K562 (cell line): ENCODE measurements around the gene FAM53A. TPM values are rescaled to one million over a fixed set of nuclear protein-coding genes. Genes with fewer than 3 reads are reported as not detected.

Experiments used
- AFF1 ChIP-seq, 2 experiments: fragments of 450-650 bp; IDR thresholded peaks; 2 replicates each; pipeline ENCODE4 v1.6.1; 2018; ENCODE audit warnings: mild to moderate bottlenecking in 2 of 2, low read depth in 1 of 2; ENCODE audit not compliant: partially characterized antibody in 2 of 2
- BRD9 ChIP-seq: fragments of 450-650 bp; IDR thresholded peaks from 2 replicates; pipeline ENCODE4 v1.6.1; 2018; ENCODE audit warnings: low read depth; ENCODE audit not compliant: partially characterized antibody
- CTCFL ChIP-seq: IDR thresholded peaks from 2 replicates; pipeline ENCODE4 v1.6.1; 2011; ENCODE audit warnings: borderline replicate concordance, low read depth, mild to moderate bottlenecking, moderate library complexity, low read length; ENCODE audit not compliant: insufficient read depth, poor library complexity, severe bottlenecking
- GTF2A2 ChIP-seq: IDR thresholded peaks from 2 replicates; pipeline ENCODE4 v1.6.1; 2016; ENCODE audit warnings: mild to moderate bottlenecking, missing genetic modification characterization, missing compliant biosample characterization
- KLF13 ChIP-seq: fragments of 450-650 bp; IDR thresholded peaks from 2 replicates; pipeline ENCODE4 v1.6.1; 2016; ENCODE audit warnings: missing genetic modification characterization, low read depth, mild to moderate bottlenecking, missing compliant biosample characterization, moderate library complexity, borderline replicate concordance
- KLF16 ChIP-seq: IDR thresholded peaks from 2 replicates; pipeline ENCODE4 v1.6.1; 2016; ENCODE audit warnings: antibody characterized with exemption
- NCOA1 ChIP-seq: fragments of 450-650 bp; IDR thresholded peaks from 2 replicates; pipeline ENCODE4 v1.6.1; 2016; ENCODE audit warnings: low read depth
- ZBTB1 ChIP-seq: sonication (generic); formaldehyde crosslinking; IDR thresholded peaks from 2 replicates; pipeline ENCODE4 v1.8.1; 2023; ENCODE audit warnings: missing genetic modification reagents, low read depth, mild to moderate bottlenecking, borderline replicate concordance
- ZNF384 ChIP-seq: IDR thresholded peaks from 2 replicates; pipeline ENCODE4 v1.6.1; 2012; ENCODE audit warnings: low read depth, low read length, improper control_type of control experiment
- ZNF407 ChIP-seq: fragments of 450-650 bp; IDR thresholded peaks from 2 replicates; pipeline ENCODE4 v1.6.1; 2016; ENCODE audit warnings: low read depth
- polyA plus RNA-seq, 8 experiments: library from polyadenylated mRNA; depleted of rRNA in 4 of 8; stranded (reverse) in 5 of 8; unstranded in 3 of 8; fragments of >200 nt; fragmentation: Nextera tagmentation in 2 of 8; fragmentation: Illumina TruSeq in 1 of 8; extraction: Ambion mirVana in 2 of 8; extraction: Trizol in 1 of 8; gene quantifications; 2 replicates each; pipeline versions ENCODE4 v1.2.1 to v1.2.3, GENCODE V29; 2011 to 2014; ENCODE audit warnings: inconsistent platforms in 1 of 8, missing spikeins in 1 of 8
- total RNA-seq, 7 experiments: library from RNA; depleted of rRNA in 6 of 7; stranded (reverse); fragments of >200 nt in 6 of 7; fragmentation: Illumina TruSeq in 2 of 7; extraction: Trizol in 2 of 7; gene quantifications; 2 replicates each; pipeline versions ENCODE4 v1.2.1 to v1.2.3, GENCODE V29; 2011 to 2021; ENCODE audit warnings: low replicate concordance in 1 of 7

FAM53A gene
- total and polyA plus RNA-seq, 9 of the 15 experiments (the other 6 are each of a cell fraction or from before 2014, with no cell fraction given): 0.53 to 2.7 (median 1.4) TPM; not detected in 2

DNA sequence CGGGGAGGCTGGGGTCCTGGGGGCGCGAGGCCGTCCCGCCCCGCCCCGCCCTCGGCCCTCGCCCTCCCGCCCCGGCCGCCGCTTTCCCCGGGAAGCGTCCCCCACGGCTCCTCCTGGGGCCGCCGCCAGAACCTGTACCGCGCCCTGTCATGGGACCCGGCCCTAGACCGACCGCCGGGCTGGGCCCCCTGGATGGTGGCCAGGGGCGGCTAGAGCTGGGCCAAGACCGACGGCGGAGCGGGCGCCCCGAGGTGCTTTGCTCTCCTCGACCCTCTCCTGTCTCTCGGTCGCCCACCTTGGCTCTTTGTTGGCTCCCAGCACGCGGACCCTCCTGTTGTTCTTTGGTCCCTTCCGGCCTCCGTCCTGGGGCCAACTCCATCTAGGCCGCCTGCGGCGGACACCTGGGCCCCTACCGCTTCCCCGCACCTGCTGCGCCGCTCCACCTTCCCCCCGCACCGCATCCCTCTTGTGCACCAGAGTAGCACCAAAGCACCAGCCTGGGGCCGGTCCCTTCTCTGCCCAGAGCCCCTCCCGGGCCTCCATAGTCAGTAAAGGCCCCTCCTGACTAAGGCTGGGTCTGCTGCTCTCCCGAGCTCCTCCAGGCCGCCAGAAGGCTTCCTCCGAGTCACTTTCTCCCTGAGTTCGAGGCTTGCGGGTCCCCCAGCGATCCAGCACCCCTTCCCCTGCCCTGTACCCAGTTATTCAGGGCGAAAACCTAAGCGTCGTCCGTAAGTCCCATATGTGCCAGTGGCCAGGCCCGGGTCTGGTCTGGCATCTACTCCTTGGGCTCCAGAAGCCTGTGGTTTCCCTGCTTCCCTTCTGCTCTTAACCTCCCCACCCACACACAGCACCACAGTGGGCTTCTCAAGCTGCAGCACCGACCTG is 37.8 kb upstream of the FAM53A start (continued):
- no peak for TF ChIP-seq GTF2A2
- no peak for TF ChIP-seq KLF13 (tag)
- TF ChIP-seq ZNF384: no peak
- TF ChIP-seq ZNF407: peak; percentile 81
- TF ChIP-seq CTCFL: no peak
- TF ChIP-seq AFF1 (IDR thresholded peaks at IDR 0.05; ENCODE audit: low read depth in 1 of 2, partially characterized antibody in 2 of 2): no peak
- TF ChIP-seq NCOA1: no peak
- TF ChIP-seq KLF16: no peak
- no peak for TF ChIP-seq BRD9
- no peak for TF ChIP-seq ZBTB1 (CRISPR knock-in tag)
